Adrenal gland (tissue), 5 donors: ENCODE measurements around the gene RNF223.

Source experiments
- POLR2A ChIP-seq, 2 donors: fragments of 450-650 bp; IDR thresholded peaks; one replicate each; pipeline ENCODE4 v1.6.1; 2017; ENCODE audit warnings: antibody characterized with exemption in 2 of 2, mild to moderate bottlenecking in 2 of 2, moderate library complexity in 1 of 2
- TF ChIP-seq, protein P1 (sequence below), 6 experiments: fragments of 450-650 bp in 4 of 6; fragments of 200-600 bp in 2 of 6; sonication (generic) in 1 of 6; IDR thresholded peaks; 1 replicate in 5 of 6; 2 replicates in 1 of 6; pipeline versions ENCODE4 v1.5.1 to v1.8.0; 2016 to 2021; ENCODE audit warnings: antibody characterized with exemption in 6 of 6, mild to moderate bottlenecking in 2 of 6, moderate library complexity in 1 of 6
- donor health status: DM: no; HTN: no; CAD: no.

DNA sequence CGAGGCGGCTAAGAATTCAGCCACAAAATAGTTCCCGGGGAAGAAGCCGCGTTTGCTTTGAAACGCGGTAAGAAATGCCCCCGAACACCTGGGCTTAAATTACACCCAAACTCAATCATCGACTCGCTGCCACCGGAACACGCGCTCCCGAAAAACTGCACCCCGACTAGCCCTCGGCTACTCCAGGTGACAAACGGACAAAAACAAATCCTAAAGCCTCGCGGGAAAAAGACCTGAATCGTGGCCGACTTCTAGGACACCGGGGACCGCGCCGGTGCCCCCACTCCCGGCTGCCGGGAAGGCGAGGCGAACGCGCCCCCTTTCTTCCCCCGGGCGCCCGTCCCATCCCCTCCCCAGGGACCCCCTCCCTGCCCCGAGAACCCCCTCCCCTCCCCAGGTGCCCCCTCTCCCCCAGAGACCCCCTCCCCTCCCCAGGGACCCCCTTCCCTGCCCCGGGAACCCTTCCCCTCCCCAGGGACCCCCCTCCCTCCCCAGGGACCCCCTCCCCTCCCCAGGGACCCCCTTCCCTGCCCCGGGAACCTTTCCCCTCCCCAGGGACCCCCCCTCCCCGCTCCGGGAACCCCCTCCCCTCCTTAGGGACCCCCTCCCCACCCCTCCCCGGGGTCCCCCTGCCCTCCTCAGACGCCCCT, 41.2 kb upstream of the RNF223 start:
- no peak for TF ChIP-seq POLR2A (IDR thresholded peaks at IDR 0.05)
- TF ChIP-seq, protein P1, sequence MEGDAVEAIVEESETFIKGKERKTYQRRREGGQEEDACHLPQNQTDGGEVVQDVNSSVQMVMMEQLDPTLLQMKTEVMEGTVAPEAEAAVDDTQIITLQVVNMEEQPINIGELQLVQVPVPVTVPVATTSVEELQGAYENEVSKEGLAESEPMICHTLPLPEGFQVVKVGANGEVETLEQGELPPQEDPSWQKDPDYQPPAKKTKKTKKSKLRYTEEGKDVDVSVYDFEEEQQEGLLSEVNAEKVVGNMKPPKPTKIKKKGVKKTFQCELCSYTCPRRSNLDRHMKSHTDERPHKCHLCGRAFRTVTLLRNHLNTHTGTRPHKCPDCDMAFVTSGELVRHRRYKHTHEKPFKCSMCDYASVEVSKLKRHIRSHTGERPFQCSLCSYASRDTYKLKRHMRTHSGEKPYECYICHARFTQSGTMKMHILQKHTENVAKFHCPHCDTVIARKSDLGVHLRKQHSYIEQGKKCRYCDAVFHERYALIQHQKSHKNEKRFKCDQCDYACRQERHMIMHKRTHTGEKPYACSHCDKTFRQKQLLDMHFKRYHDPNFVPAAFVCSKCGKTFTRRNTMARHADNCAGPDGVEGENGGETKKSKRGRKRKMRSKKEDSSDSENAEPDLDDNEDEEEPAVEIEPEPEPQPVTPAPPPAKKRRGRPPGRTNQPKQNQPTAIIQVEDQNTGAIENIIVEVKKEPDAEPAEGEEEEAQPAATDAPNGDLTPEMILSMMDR (IDR thresholded peaks at IDR 0.05): no peak
